SIG-M5 treated with dmso at 0.1 percent for 504 hours (cell line): ENCODE measurements around the gene BABAM2.
A peak's percentile ranks its signal among the peaks of the same experiment; 100 is the strongest.
"Not testable (repeated sequence)": the region's sequence is repeated elsewhere in the genome, so short reads cannot be mapped to it uniquely, and the experiment has no call there.

Experiments used
- DNase-seq: peaks from one replicate; lab custom pipeline; 2025; ENCODE audit not compliant: unreplicated experiment; lab: John Stamatoyannopoulos, UW

BABAM2 gene

GRCh38 chr2:28019521-28019920, 129.0 kb downstream of the BABAM2 start:
- DNase-seq = not testable (repeated sequence)

GRCh38 chr2:28021898-28022297, 131.4 kb downstream of the BABAM2 start:
- no peak for DNase-seq

GRCh38 chr2:28025123-28025522, 134.6 kb downstream of the BABAM2 start:
- no peak for DNase-seq

- DNase-seq = not testable (repeated sequence)
Measured at GRCh38 chr2:28026230-28026629, 135.7 kb downstream of the BABAM2 start.

GRCh38 chr2:28028025-28028424, 137.5 kb downstream of the BABAM2 start:
- no peak for DNase-seq

GRCh38 chr2:28030600-28030999, 140.1 kb downstream of the BABAM2 start:
- no peak for DNase-seq

GRCh38 chr2:28032816-28033215, 142.3 kb downstream of the BABAM2 start:
- DNase-seq = no peak

- DNase-seq = no peak
Measured at GRCh38 chr2:28034696-28035095, 144.2 kb downstream of the BABAM2 start.

GRCh38 chr2:28035163-28035690, 144.7 kb downstream of the BABAM2 start:
- no peak for DNase-seq

GRCh38 chr2:28035816-28036215, 145.3 kb downstream of the BABAM2 start:
- no peak for DNase-seq

- no peak for DNase-seq
Measured at GRCh38 chr2:28036307-28036706, 145.8 kb downstream of the BABAM2 start.

- DNase-seq = no peak
Measured at GRCh38 chr2:28038722-28039121, 148.2 kb downstream of the BABAM2 start.

GRCh38 chr2:28045676-28046351, 155.3 kb downstream of the BABAM2 start:
- DNase-seq = no peak

- no peak for DNase-seq
Measured at GRCh38 chr2:28046921-28047320, 156.4 kb downstream of the BABAM2 start.

- DNase-seq = peak; percentile 74
Measured at GRCh38 chr2:28047681-28048080, 157.2 kb downstream of the BABAM2 start.

GRCh38 chr2:28048341-28048740, 157.8 kb downstream of the BABAM2 start:
- DNase-seq = no peak

GRCh38 chr2:28049416-28049815, 158.9 kb downstream of the BABAM2 start:
- DNase-seq = no peak

- DNase-seq = no peak
Measured at GRCh38 chr2:28049899-28050298, 159.4 kb downstream of the BABAM2 start.

- no peak for DNase-seq
Measured at GRCh38 chr2:28052691-28053090, 162.2 kb downstream of the BABAM2 start.

GRCh38 chr2:28053597-28053996, 163.1 kb downstream of the BABAM2 start:
- DNase-seq = no peak

GRCh38 chr2:28054916-28055315, 164.4 kb downstream of the BABAM2 start:
- DNase-seq = no peak

GRCh38 chr2:28055325-28055970, 164.9 kb downstream of the BABAM2 start:
- no peak for DNase-seq

- DNase-seq = no peak
Measured at GRCh38 chr2:28058791-28059190, 168.3 kb downstream of the BABAM2 start.
